Inferior parietal cortex (tissue), 1 donor: Measurements from ENCODE around the gene GRIK3.

Experiments used
- DNase-seq: peaks from one replicate; pipeline ENCODE4 v3.0.0-alpha.2; 2016; ENCODE audit errors: extremely low spot score

GRIK3 gene

GRCh38 chr1:36981126-36981525 lies 53.2 kb downstream of the GRIK3 start:
- no peak for DNase-seq

GRCh38 chr1:36977731-36978406 lies 56.4 kb downstream of the GRIK3 start:
- no peak for DNase-seq

- DNase-seq = no peak
These were observed 58.7 kb downstream of the GRIK3 start for GRCh38 chr1:36975642-36976041.

GRCh38 chr1:36973056-36973455 lies 61.3 kb downstream of the GRIK3 start:
- no peak for DNase-seq

GRCh38 chr1:36971852-36972618 lies 62.3 kb downstream of the GRIK3 start:
- DNase-seq = no peak

- DNase-seq = no peak
These were observed 65.6 kb downstream of the GRIK3 start for GRCh38 chr1:36968730-36969129.

- DNase-seq = no peak
These were observed 68.1 kb downstream of the GRIK3 start for GRCh38 chr1:36966242-36966641.

GRCh38 chr1:36965275-36966159 lies 68.8 kb downstream of the GRIK3 start:
- DNase-seq = no peak

- no peak for DNase-seq
These were observed 69.5 kb downstream of the GRIK3 start for GRCh38 chr1:36964830-36965229.

- no peak for DNase-seq
These were observed 71.3 kb downstream of the GRIK3 start for GRCh38 chr1:36963006-36963405.

GRCh38 chr1:36961062-36961615 lies 73.2 kb downstream of the GRIK3 start:
- DNase-seq = no peak

GRCh38 chr1:36956570-36956969 lies 77.7 kb downstream of the GRIK3 start:
- no peak for DNase-seq

GRCh38 chr1:36955016-36955415 lies 79.3 kb downstream of the GRIK3 start:
- DNase-seq = no peak

GRCh38 chr1:36953061-36953460 lies 81.3 kb downstream of the GRIK3 start:
- DNase-seq = no peak

GRCh38 chr1:36951761-36952160 lies 82.6 kb downstream of the GRIK3 start:
- no peak for DNase-seq

GRCh38 chr1:36951292-36951750 lies 83.0 kb downstream of the GRIK3 start:
- no peak for DNase-seq

GRCh38 chr1:36950604-36951291 lies 83.6 kb downstream of the GRIK3 start:
- DNase-seq = no peak

- DNase-seq = no peak
These were observed 85.7 kb downstream of the GRIK3 start for GRCh38 chr1:36948606-36949005.

- DNase-seq = no peak
These were observed 86.2 kb downstream of the GRIK3 start for GRCh38 chr1:36948147-36948546.

GRCh38 chr1:36947384-36947783 lies 86.9 kb downstream of the GRIK3 start:
- no peak for DNase-seq

GRCh38 chr1:36944883-36945282 lies 89.4 kb downstream of the GRIK3 start:
- no peak for DNase-seq
